Osteoblast (primary cell): Measurements from ENCODE around the gene TTC28. TPM values are rescaled to one million over a fixed set of nuclear protein-coding genes. Genes with fewer than 3 reads are reported as not detected.

Source experiments
- DNase-seq: peaks from one replicate; pipeline ENCODE4 v3.0.0; 2011; ENCODE audit warnings: low spot score, mixed read lengths; ENCODE audit not compliant: insufficient read length; ENCODE audit errors: missing footprints
- H2AFZ ChIP-seq: 2 replicates; pipeline ENCODE4 v1.6.0; 2011; ENCODE audit warnings: mild to moderate bottlenecking, low read length
- H3K27ac ChIP-seq: 2 replicates; pipeline ENCODE4 v1.5.1; 2011; ENCODE audit warnings: mild to moderate bottlenecking, low read depth, low read length, moderate library complexity
- H3K27me3 ChIP-seq: 2 replicates; pipeline ENCODE4 v1.6.0; 2012; ENCODE audit warnings: mild to moderate bottlenecking, control low read depth, inconsistent platforms, low read length, moderate library complexity; ENCODE audit not compliant: insufficient read depth
- H3K36me3 ChIP-seq: 2 replicates; pipeline ENCODE4 v1.5.1; 2011; ENCODE audit warnings: mild to moderate bottlenecking, low read length, control low read depth, moderate library complexity; ENCODE audit not compliant: insufficient read depth
- H3K4me1 ChIP-seq: 2 replicates; pipeline ENCODE4 v1.5.1; 2011; ENCODE audit warnings: mild to moderate bottlenecking, low read length, control low read depth, moderate library complexity; ENCODE audit not compliant: insufficient read depth
- H3K4me2 ChIP-seq: 2 replicates; pipeline ENCODE4 v1.6.0; 2011; ENCODE audit warnings: mild to moderate bottlenecking, low read length; ENCODE audit not compliant: insufficient read depth
- H3K4me3 ChIP-seq: fragments of 200-600 bp; sonication (generic); 3 replicates; pipeline ENCODE4 v1.5.1; 2012; ENCODE audit warnings: mild to moderate bottlenecking, low read length, inconsistent platforms; ENCODE audit not compliant: insufficient read depth
- H3K79me2 ChIP-seq: 2 replicates; pipeline ENCODE4 v1.6.0; 2012; ENCODE audit warnings: mild to moderate bottlenecking, low read length, control low read depth, inconsistent platforms; ENCODE audit not compliant: insufficient read depth
- H3K9me3 ChIP-seq: 2 replicates; pipeline ENCODE4 v1.5.1; 2011; ENCODE audit warnings: low read depth, low read length, control low read depth
- H4K20me1 ChIP-seq: 2 replicates; pipeline ENCODE4 v1.6.0; 2012; ENCODE audit warnings: mild to moderate bottlenecking, low read length, control low read depth; ENCODE audit not compliant: insufficient read depth
- CTCF ChIP-seq: IDR thresholded peaks from 2 replicates; pipeline ENCODE4 v1.5.1; 2011; ENCODE audit warnings: mild to moderate bottlenecking, low read depth, low read length, moderate library complexity; ENCODE audit errors: extremely low read depth
- total RNA-seq: library from RNA; depleted of rRNA; stranded (reverse); fragments of >200 nt; gene quantifications from 2 replicates; pipeline ENCODE4 v1.2.3, GENCODE V29; 2012

Gene TTC28
- total RNA-seq, 1 donor, result 48.1 TPM

- no peak overlapping the region for H2AFZ ChIP-seq
- peaks cover 2% of the 10 kb centered on the region for H4K20me1 ChIP-seq
- H3K27ac ChIP-seq, result no peak overlapping the region
- no peak overlapping the region for H3K4me2 ChIP-seq
- no peaks in the 10 kb centered on the region for H3K9me3 ChIP-seq
- no peaks in the 10 kb centered on the region for H3K36me3 ChIP-seq
- no peak for TF ChIP-seq CTCF
- DNase-seq, result no peak
- no peaks in the 10 kb centered on the region for H3K79me2 ChIP-seq
- H3K27me3 ChIP-seq, result no peaks in the 10 kb centered on the region
- H3K4me1 ChIP-seq, result no peaks in the 10 kb centered on the region
- H3K4me3 ChIP-seq, result no peak overlapping the region
Observed at GRCh38 chr22:28268171-28268570, 411.5 kb downstream of the TTC28 start.

DNA sequence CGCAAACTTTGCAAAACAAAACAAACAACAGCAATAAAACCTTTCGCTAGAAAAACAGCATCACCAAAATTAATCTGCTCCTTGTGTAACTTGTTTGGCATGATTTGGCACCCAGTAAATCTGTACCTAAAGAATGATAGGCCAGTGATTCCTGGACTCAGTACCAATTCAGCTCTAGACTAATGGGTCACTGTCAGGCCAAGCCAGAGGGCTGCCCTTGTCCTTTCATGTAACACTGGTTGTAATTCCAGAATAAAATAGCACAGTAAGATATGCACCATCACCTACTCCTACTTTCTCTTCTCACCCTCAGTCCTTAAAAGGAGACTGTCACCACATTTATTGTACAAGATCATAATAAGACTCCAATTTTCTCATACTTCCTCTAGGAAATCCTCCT lies 419.0 kb downstream of the TTC28 start:
- H3K36me3 ChIP-seq, result no peaks in the 10 kb centered on the region
- no peaks in the 10 kb centered on the region for H3K27me3 ChIP-seq
- no peak for TF ChIP-seq CTCF
- H3K27ac ChIP-seq, result no peak overlapping the region
- H3K4me1 ChIP-seq, result no peaks in the 10 kb centered on the region
- H3K79me2 ChIP-seq, result peaks cover 3% of the 10 kb centered on the region
- no peak overlapping the region for H2AFZ ChIP-seq
- H3K4me3 ChIP-seq, result no peak overlapping the region
- H4K20me1 ChIP-seq, result peaks cover 4% of the 10 kb centered on the region
- no peak overlapping the region for H3K4me2 ChIP-seq
- no peak for DNase-seq
- no peaks in the 10 kb centered on the region for H3K9me3 ChIP-seq

DNA sequence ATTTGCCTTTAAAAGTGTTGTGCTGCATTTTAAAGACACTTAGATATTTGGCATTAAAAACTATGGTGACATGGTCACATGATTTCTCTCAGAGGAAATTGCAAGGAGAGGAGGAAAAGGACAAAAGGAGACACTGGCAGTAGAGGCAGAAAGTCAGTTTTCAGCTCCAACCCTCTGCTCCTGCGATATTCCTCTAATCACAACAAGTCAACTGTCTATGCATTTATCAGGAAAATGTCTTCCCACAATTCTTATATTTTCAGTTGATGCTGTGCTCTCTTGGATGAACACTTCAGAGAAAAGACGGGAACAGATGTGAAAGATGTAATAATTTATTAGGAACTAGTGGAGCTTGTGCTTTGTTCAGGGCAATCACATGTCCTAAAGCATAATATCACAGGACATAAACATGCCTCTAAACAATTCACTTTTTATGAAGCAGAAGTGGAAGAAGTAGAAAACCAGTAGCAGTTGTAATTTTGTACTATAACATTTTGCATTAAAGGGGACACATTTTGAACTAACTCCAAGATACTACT lies 419.8 kb downstream of the TTC28 start:
- DNase-seq, result no peak
- TF ChIP-seq CTCF, result no peak
- Histone ChIP-seq H3K36me3 (no peaks in the 10 kb centered on the region), H4K20me1 (peaks cover 4% of the 10 kb centered on the region), H3K79me2 (peaks cover 3% of the 10 kb centered on the region), H3K27me3 (no peaks in the 10 kb centered on the region), H3K4me1 (no peaks in the 10 kb centered on the region), H3K27ac (no peak overlapping the region), H2AFZ (no peak overlapping the region), H3K4me2 (no peak overlapping the region), H3K9me3 (no peaks in the 10 kb centered on the region), H3K4me3 (no peak overlapping the region)

- TF ChIP-seq CTCF, result no peak
- Histone ChIP-seq H3K36me3 (no peaks in the 10 kb centered on the region), H2AFZ (no peak overlapping the region), H3K9me3 (no peaks in the 10 kb centered on the region), H3K27me3 (no peaks in the 10 kb centered on the region), H3K4me2 (no peak overlapping the region), H3K4me1 (peaks cover 8% of the 10 kb centered on the region), H4K20me1 (no peaks in the 10 kb centered on the region), H3K27ac (peak overlapping the region; percentile 9), H3K4me3 (no peak overlapping the region), H3K79me2 (no peaks in the 10 kb centered on the region)
- DNase-seq, result no peak
Observed at GRCh38 chr22:28254396-28254795, 425.2 kb downstream of the TTC28 start.
